Measurements from ENCODE around the gene PCDHB6.
"Not testable (repeated sequence)": the region's sequence is repeated elsewhere in the genome, so short reads cannot be mapped to it uniquely, and the experiment has no call there.

PCDHB6 gene

DNA sequence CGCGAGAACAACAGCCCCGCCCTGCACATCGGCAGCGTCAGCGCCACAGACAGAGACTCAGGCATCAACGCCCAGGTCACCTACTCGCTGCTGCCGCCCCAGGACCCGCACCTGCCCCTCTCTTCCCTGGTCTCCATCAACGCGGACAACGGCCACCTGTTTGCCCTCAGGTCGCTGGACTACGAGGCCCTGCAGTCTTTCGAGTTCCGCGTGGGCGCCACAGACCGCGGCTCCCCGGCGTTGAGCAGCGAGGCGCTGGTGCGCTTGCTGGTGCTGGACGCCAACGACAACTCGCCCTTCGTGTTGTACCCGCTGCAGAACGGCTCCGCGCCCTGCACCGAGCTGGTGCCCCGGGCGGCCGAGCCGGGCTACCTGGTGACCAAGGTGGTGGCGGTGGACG, 1.8 kb downstream of the PCDHB6 start:
- H3K4me1 ChIP-seq (ENCODE audit: control insufficient read depth in 2 of 2, insufficient read depth in 1 of 2, low read depth in 1 of 2, low read length in 2 of 2); H3K27me3 ChIP-seq (ENCODE audit: control insufficient read depth in 3 of 3, insufficient read depth in 3 of 3, low read depth in 1 of 3, low read length in 3 of 3); H2BK12ac ChIP-seq (ENCODE audit: low read length); H2AFZ ChIP-seq (ENCODE audit: low read length); H2BK5ac ChIP-seq (ENCODE audit: low read length); H3K36me3 ChIP-seq (replicated peaks in 1 of 2; ENCODE audit: control insufficient read depth in 2 of 2, insufficient read depth in 2 of 2, low read length in 2 of 2); H3K4ac ChIP-seq (ENCODE audit: low read length); DNase-seq (ENCODE audit: low spot score); H3K4me2 ChIP-seq (ENCODE audit: insufficient read depth, low read length, poor library complexity, severe bottlenecking); H3K18ac ChIP-seq (ENCODE audit: low read length); H2BK120ac ChIP-seq (ENCODE audit: low read depth, low read length); H3K23ac ChIP-seq (ENCODE audit: low read depth, low read length, poor library complexity); H3K4me3 ChIP-seq (ENCODE audit: low read length in 2 of 2); H2AK5ac ChIP-seq (ENCODE audit: low read depth, low read length); H2BK15ac ChIP-seq (ENCODE audit: low read length); H3K14ac ChIP-seq (ENCODE audit: low read length); H4K91ac ChIP-seq (ENCODE audit: low read depth, low read length, poor library complexity); H4K8ac ChIP-seq (ENCODE audit: low read depth, low read length); H3K79me1 ChIP-seq (ENCODE audit: low read depth, low read length); H3K27ac ChIP-seq (replicated peaks; ENCODE audit: low read length); H3K9ac ChIP-seq (ENCODE audit: low read depth, low read length, poor library complexity): not testable (repeated sequence)
- peaks cover 8 to 14% of the 10 kb centered on the region in 2 donors for H3K9me3 ChIP-seq (replicated peaks in 1 of 2; ENCODE audit: control insufficient read depth in 2 of 2, insufficient read depth in 1 of 2, low read depth in 1 of 2, low read length in 2 of 2)
- WGBS, 2 donors (ENCODE audit: extremely low coverage in 2 of 2, insufficient read length in 2 of 2, insufficient replicate concordance in 1 of 2): no CpG with 5 or more reads among the region's 41 CpGs

GRCh38 chr5:141152096-141152495, 2.2 kb downstream of the PCDHB6 start:
- not testable (repeated sequence) for H3K4me2 ChIP-seq (ENCODE audit: insufficient read depth, low read length, poor library complexity, severe bottlenecking); H2BK12ac ChIP-seq (ENCODE audit: low read length); H3K18ac ChIP-seq (ENCODE audit: low read length); DNase-seq (ENCODE audit: low spot score); H3K79me1 ChIP-seq (ENCODE audit: low read depth, low read length); H3K27me3 ChIP-seq (ENCODE audit: control insufficient read depth in 3 of 3, insufficient read depth in 3 of 3, low read depth in 1 of 3, low read length in 3 of 3); H2BK5ac ChIP-seq (ENCODE audit: low read length); H3K36me3 ChIP-seq (replicated peaks in 1 of 2; ENCODE audit: control insufficient read depth in 2 of 2, insufficient read depth in 2 of 2, low read length in 2 of 2); H3K4me1 ChIP-seq (ENCODE audit: control insufficient read depth in 2 of 2, insufficient read depth in 1 of 2, low read depth in 1 of 2, low read length in 2 of 2); H2BK120ac ChIP-seq (ENCODE audit: low read depth, low read length); H4K8ac ChIP-seq (ENCODE audit: low read depth, low read length); H2AK5ac ChIP-seq (ENCODE audit: low read depth, low read length); H3K4me3 ChIP-seq (ENCODE audit: low read length in 2 of 2); H4K91ac ChIP-seq (ENCODE audit: low read depth, low read length, poor library complexity); H2AFZ ChIP-seq (ENCODE audit: low read length); H3K27ac ChIP-seq (replicated peaks; ENCODE audit: low read length); H3K14ac ChIP-seq (ENCODE audit: low read length); H3K9ac ChIP-seq (ENCODE audit: low read depth, low read length, poor library complexity); H3K4ac ChIP-seq (ENCODE audit: low read length); H3K23ac ChIP-seq (ENCODE audit: low read depth, low read length, poor library complexity); H2BK15ac ChIP-seq (ENCODE audit: low read length)
- peaks cover 8 to 14% of the 10 kb centered on the region in 2 donors for H3K9me3 ChIP-seq (replicated peaks in 1 of 2; ENCODE audit: control insufficient read depth in 2 of 2, insufficient read depth in 1 of 2, low read depth in 1 of 2, low read length in 2 of 2)
- no CpG with 5 or more reads among the region's 36 CpGs for WGBS, 2 donors (ENCODE audit: extremely low coverage in 2 of 2, insufficient read length in 2 of 2, insufficient replicate concordance in 1 of 2)

- Histone ChIP-seq H2BK15ac (ENCODE audit: low read length) (no peak overlapping the region), H2BK120ac (ENCODE audit: low read depth, low read length) (no peak overlapping the region), H3K27ac (replicated peaks; ENCODE audit: low read length) (no peak overlapping the region), H3K4me1 (ENCODE audit: control insufficient read depth in 2 of 2, insufficient read depth in 1 of 2, low read depth in 1 of 2, low read length in 2 of 2) (no peaks in the 10 kb centered on the region), H3K14ac (ENCODE audit: low read length) (no peak overlapping the region), H3K4me2 (ENCODE audit: insufficient read depth, low read length, poor library complexity, severe bottlenecking) (peak overlapping the region; percentile 21), H3K18ac (ENCODE audit: low read length) (no peak overlapping the region), H3K4me3 (ENCODE audit: low read length in 2 of 2) (no peak overlapping the region), H4K91ac (ENCODE audit: low read depth, low read length, poor library complexity) (no peak overlapping the region), H3K9me3 (replicated peaks in 1 of 2; ENCODE audit: control insufficient read depth in 2 of 2, insufficient read depth in 1 of 2, low read depth in 1 of 2, low read length in 2 of 2) (peaks cover 7 to 13% of the 10 kb centered on the region in 2 donors), H2BK12ac (ENCODE audit: low read length) (no peak overlapping the region), H3K79me1 (ENCODE audit: low read depth, low read length) (no peaks in the 10 kb centered on the region), H2BK5ac (ENCODE audit: low read length) (no peak overlapping the region), H4K8ac (ENCODE audit: low read depth, low read length) (no peak overlapping the region), H3K27me3 (ENCODE audit: control insufficient read depth in 3 of 3, insufficient read depth in 3 of 3, low read depth in 1 of 3, low read length in 3 of 3) (no peaks in the 10 kb centered on the region), H3K9ac (ENCODE audit: low read depth, low read length, poor library complexity) (no peak overlapping the region), H3K23ac (ENCODE audit: low read depth, low read length, poor library complexity) (no peak overlapping the region), H2AFZ (ENCODE audit: low read length) (no peak overlapping the region), H2AK5ac (ENCODE audit: low read depth, low read length) (no peak overlapping the region), H3K36me3 (replicated peaks in 1 of 2; ENCODE audit: control insufficient read depth in 2 of 2, insufficient read depth in 2 of 2, low read length in 2 of 2) (no peaks in the 10 kb centered on the region), H3K4ac (ENCODE audit: low read length) (no peak overlapping the region)
- DNase-seq (ENCODE audit: low spot score): no peak
- no CpG with 5 or more reads among the region's 21 CpGs for WGBS, 2 donors (ENCODE audit: extremely low coverage in 2 of 2, insufficient read length in 2 of 2, insufficient replicate concordance in 1 of 2)
Measured at GRCh38 chr5:141155540-141156374, 5.9 kb downstream of the PCDHB6 start.

DNA sequence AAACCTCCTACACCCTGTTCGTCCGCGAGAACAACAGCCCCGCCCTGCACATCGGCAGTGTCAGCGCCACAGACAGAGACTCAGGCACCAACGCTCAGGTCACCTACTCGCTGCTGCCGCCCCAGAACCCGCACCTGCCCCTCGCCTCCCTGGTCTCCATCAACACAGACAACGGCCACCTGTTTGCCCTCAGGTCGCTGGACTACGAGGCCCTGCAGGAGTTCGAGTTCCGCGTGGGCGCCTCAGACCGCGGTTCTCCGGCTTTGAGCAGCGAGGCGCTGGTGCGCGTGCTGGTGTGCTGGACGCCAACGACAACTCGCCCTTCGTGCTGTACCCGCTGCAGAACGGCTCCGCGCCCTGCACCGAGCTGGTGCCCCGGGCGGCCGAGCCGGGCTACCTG, 7.5 kb downstream of the PCDHB6 start:
- not testable (repeated sequence) for H4K8ac ChIP-seq (ENCODE audit: low read depth, low read length); H3K27me3 ChIP-seq (ENCODE audit: control insufficient read depth in 3 of 3, insufficient read depth in 3 of 3, low read depth in 1 of 3, low read length in 3 of 3); H3K9me3 ChIP-seq (replicated peaks in 1 of 2; ENCODE audit: control insufficient read depth in 2 of 2, insufficient read depth in 1 of 2, low read depth in 1 of 2, low read length in 2 of 2); H3K4ac ChIP-seq (ENCODE audit: low read length); H2AK5ac ChIP-seq (ENCODE audit: low read depth, low read length); H2BK12ac ChIP-seq (ENCODE audit: low read length); H2BK15ac ChIP-seq (ENCODE audit: low read length); H3K4me3 ChIP-seq (ENCODE audit: low read length in 2 of 2); H3K9ac ChIP-seq (ENCODE audit: low read depth, low read length, poor library complexity); H2BK5ac ChIP-seq (ENCODE audit: low read length); H3K23ac ChIP-seq (ENCODE audit: low read depth, low read length, poor library complexity); H2AFZ ChIP-seq (ENCODE audit: low read length); H3K4me1 ChIP-seq (ENCODE audit: control insufficient read depth in 2 of 2, insufficient read depth in 1 of 2, low read depth in 1 of 2, low read length in 2 of 2); H3K4me2 ChIP-seq (ENCODE audit: insufficient read depth, low read length, poor library complexity, severe bottlenecking); H3K79me1 ChIP-seq (ENCODE audit: low read depth, low read length); DNase-seq (ENCODE audit: low spot score); H3K27ac ChIP-seq (replicated peaks; ENCODE audit: low read length); H3K14ac ChIP-seq (ENCODE audit: low read length); H3K18ac ChIP-seq (ENCODE audit: low read length); H4K91ac ChIP-seq (ENCODE audit: low read depth, low read length, poor library complexity); H2BK120ac ChIP-seq (ENCODE audit: low read depth, low read length); H3K36me3 ChIP-seq (replicated peaks in 1 of 2; ENCODE audit: control insufficient read depth in 2 of 2, insufficient read depth in 2 of 2, low read length in 2 of 2)
- no CpG with 5 or more reads among the region's 38 CpGs for WGBS, 2 donors (ENCODE audit: extremely low coverage in 2 of 2, insufficient read length in 2 of 2, insufficient replicate concordance in 1 of 2)

Measured in neuronal stem cell (in vitro differentiated cells).